Stimulated activated CD4-positive, alpha-beta T cell treated with anti-CD3 and anti-CD28 coated beads, Interleukin-4, amount 100 ng/mL, for 48 hours (primary cell): ENCODE data around the gene SLC12A6.

Experiments used
- DNase-seq, 2 donors: peaks; one replicate each; pipeline ENCODE4 v3.0.0-alpha.2; 2020; ENCODE audit warnings: low read depth in 2 of 2

Gene SLC12A6

DNA sequence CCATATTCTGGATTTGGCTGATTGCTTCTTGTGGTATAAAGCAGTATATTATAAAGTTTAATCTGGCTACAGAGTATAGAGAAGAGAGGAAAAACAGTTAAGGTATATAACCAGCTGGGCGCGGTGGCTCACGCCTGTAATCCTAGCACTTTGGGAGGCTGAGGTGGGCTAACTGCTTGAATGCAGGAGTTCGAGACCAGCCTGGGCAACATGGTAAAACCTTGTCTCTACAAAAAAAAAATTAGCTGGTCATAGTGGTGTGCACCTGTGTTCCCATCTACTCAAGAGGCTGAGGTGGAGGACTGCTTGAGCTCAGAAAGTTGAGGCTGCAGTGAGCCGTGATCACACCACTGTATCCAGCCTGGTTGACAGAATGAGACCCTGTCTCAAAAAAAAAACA is 7.3 kb downstream of the SLC12A6 start:
- no peak for DNase-seq

GRCh38 chr15:34329006-34329405 is 8.6 kb downstream of the SLC12A6 start:
- no peak for DNase-seq

- no peak for DNase-seq
Measured at GRCh38 chr15:34327906-34328305, 9.7 kb downstream of the SLC12A6 start.

- no peak for DNase-seq
Measured at GRCh38 chr15:34325368-34325767, 12.2 kb downstream of the SLC12A6 start.

DNA sequence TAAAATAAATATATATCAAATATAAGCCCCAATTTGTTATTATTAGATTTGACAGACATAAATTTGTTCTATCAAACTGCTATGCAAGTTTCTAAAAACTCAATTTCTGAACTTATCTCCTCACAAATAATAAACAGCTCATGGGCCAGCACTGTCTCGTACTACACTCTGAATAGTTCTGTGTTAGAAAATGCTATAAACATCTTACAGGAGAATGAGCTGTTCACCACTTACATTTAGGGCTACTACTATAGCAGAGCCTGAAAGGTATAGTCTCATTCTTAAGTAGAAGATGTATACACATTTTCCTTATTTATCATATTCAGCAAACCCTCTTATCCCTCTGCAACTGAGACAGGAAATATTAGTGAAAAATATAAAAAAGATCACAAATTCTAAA is 12.6 kb downstream of the SLC12A6 start:
- DNase-seq: no peak

DNA sequence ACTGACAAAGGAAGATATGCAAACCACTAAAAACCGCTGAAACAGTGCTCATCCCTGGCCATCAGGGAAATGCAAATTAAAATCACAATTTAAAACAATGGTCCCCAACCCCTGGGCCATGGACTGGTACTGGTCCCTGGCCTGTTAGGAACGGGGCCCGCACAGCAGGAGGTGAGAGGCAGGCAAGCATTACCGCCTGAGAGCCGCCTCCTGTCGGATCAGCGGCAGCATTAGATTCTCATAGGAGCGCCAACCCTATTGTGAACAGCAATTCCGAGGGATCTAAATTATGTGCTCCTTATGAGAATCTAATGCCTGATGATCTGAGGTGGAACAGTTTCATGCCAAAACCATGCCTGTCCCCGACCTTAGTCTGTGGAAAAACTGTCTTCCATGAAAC is 14.4 kb downstream of the SLC12A6 start:
- DNase-seq: no peak

- DNase-seq: no peak
Measured at GRCh38 chr15:34318277-34319079, 19.1 kb downstream of the SLC12A6 start.

GRCh38 chr15:34314491-34315490 is 22.8 kb downstream of the SLC12A6 start:
- DNase-seq: no peak

GRCh38 chr15:34311563-34311962 is 26.0 kb downstream of the SLC12A6 start:
- no peak for DNase-seq

- no peak for DNase-seq
Measured at GRCh38 chr15:34304613-34305012, 33.0 kb downstream of the SLC12A6 start.

- DNase-seq: no peak
Measured at GRCh38 chr15:34301058-34301457, 36.5 kb downstream of the SLC12A6 start.

DNA sequence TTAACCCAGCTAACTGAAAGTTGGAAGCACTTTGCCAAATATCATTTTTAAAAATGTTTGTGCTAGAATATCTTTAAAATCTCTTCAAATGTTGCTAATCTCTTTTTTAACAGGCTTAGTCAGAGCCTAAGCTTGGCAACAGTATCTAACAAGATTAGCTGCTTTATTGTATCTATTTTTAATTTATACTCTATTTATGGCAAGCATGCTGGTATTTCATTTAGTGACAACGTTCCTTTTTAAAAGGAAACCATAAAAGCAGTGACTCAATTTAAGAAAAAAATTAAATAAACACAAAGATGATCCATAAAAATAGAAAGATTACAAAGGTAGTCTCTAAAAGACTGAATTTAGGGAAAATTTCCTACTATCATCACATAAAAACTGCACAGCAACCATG is 40.5 kb downstream of the SLC12A6 start:
- DNase-seq: no peak

DNA sequence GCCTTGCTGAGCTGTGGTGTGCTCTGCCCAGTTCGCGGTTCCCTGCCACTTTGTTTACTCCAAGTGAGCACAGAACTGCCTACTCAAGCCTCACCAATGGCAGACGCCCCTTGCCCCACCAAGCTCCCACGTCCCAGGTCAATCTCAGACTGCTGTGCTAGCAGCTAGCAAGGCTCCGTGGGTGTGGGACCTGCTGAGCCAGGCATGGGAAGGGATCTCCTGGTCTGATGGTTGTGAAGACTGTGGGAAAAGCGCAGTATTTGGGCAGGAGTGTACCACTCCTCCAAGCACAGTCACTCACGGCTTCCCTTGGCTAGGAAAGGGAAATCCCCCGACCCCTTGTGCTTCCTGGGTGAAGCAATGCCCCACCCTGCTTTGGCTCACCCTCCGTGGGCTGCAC is 45.0 kb downstream of the SLC12A6 start:
- no peak for DNase-seq

- no peak for DNase-seq
Measured at GRCh38 chr15:34284937-34285336, 52.6 kb downstream of the SLC12A6 start.

GRCh38 chr15:34282384-34282783 is 55.2 kb downstream of the SLC12A6 start:
- no peak for DNase-seq

DNA sequence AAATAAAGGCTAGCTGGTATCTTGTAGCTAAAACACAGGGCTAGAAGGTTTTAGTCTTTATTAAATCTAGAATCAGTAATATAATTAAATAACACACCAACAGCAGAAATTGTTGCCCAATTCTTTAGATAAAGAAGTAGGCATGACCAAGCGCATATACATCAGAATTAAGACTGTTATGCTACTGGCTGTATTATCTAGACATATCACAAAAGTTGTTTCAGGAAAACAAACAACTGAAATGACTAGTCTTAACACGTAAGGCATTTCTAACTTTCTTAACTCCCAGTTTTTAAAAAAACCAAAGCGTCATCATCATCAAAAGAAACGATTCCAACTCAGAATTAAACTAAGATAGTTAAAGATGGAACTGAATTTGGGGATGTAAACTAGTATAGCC is 57.4 kb downstream of the SLC12A6 start:
- no peak for DNase-seq

DNA sequence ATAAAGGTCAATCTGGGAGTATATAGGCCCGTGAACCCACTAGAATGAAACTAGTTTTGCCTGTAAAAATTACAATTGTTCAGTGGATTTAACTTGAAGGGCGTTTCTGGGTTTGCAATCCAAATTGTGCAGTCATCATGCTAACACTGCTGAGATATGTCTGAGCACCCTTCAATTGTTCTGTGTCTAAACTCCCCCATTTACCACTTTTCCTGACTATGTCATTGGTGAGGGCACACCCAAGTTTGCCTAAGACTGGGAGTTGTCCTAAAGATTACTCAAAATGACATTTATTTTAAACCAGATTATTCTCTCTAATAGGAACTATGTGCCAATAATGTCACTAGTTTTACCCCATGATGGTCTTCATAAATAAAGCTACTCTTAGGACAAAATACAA is 58.2 kb downstream of the SLC12A6 start:
- no peak for DNase-seq

DNA sequence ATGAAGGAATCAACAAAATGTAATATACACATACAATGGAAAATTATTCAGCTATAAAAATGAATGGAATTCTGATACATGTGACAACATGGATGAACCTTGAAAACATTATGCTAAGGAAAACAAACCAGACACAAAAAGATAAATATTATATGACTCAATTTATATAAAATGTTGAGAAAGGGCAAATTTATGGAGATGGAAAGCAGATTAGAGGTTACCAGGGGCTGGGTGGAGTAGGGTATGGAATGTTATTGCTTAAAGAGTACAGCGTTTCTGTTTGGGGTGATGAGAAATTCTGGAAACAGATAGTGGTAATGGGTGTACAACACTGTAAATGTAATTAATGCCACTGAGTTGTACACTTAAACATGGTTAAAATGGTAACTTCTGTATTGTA is 61.9 kb downstream of the SLC12A6 start:
- DNase-seq: no peak

DNA sequence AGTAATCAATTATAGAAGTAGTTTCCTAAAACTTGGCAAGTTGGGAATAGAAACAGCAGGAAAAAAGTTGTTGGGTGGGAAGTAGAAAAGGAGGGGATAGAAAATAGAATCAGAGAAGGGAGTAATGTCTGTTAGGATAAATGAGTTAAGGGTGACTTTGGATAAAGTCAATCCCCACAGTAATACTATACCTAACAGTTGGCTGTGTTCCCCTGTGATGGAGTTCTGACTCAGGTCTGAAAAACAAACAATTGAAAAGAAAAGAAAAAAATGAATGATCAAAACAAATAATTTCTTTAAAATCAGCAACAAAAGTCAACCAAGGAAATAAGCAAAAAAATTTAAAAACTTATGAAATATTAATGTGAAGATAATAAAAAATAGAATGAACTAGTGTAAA is 62.4 kb downstream of the SLC12A6 start:
- no peak for DNase-seq

DNA sequence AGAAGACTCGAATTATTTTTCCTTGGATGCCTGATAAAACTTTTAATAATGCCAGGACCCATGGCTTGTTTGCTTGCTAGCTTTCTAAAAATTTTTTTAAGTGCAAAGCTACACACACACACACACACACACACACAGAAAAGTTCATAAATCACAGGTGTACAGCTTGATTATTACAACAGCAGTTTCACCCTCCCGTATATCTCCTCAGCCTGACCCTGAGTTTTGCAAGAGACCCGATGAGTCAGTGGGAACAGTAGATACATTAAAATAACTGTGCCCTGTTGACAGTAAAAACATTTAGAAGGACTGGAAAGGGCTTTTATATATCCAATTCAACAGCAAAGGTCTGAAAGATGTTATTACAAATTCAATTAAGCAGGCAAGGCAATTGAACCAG is 66.1 kb downstream of the SLC12A6 start:
- no peak for DNase-seq

- no peak for DNase-seq
Measured at GRCh38 chr15:34266751-34267150, 70.8 kb downstream of the SLC12A6 start.

DNA sequence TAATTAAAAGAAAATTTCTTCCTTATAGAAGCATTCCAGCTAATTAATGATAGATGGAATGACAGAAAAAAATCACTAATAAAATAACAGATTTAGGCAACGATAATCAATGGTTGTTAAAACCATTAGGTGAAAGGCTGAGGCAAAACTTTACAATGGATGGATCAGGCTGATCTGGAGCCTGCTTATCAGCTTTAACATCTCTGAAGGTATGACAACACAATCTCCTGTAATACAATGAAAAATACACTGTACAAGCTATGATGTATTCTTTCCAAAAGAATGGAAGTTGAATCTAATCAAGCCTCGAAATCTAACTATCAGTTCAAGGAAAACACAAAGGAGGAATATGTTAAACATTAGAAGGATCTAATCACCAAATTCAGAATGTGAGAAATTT is 73.5 kb downstream of the SLC12A6 start:
- DNase-seq: no peak

GRCh38 chr15:34262362-34262761 is 75.2 kb downstream of the SLC12A6 start:
- no peak for DNase-seq
